ENCODE measurements around the gene PEX1. TPM values are rescaled to one million over a fixed set of nuclear protein-coding genes. Genes with fewer than 3 reads are reported as not detected.

The PEX1 gene
- polyA plus RNA-seq, 3 donors = 2.8 to 10.8 (median 2.9) TPM

DNA sequence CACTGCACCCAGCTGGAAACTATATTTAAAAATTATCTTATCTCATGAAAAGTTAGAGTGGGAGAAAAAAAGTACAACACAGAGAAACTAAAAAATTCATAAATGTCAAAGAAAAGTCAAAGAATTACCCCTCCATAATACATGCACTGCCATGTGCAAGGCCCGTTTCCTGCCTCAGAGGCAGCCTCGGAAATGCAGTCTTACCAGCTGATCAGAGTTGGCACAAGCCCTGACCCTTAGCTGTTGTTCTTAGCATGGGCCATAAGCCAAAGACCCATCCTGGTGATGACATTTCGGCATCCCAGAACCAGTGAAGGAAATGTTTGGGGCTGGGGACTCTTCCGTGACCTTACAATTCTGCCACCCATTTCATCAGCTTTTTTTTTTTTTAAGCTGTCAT, 21.9 kb upstream of the PEX1 start:
- Mint-ChIP-seq H3K27ac (no peak overlapping the region), H3K9me3 (peaks cover 0 to 9% (median 5%) of the 10 kb centered on the region in 7 donors), H3K4me3 (no peak overlapping the region), H3K27me3 (ENCODE audit: low read depth in 3 of 3) (peaks cover 2 to 10% (median 2%) of the 10 kb centered on the region in 3 donors), H3K36me3 (no peaks in the 10 kb centered on the region), H3K4me1 (no peaks in the 10 kb centered on the region)
- 90% methylated on average over 2 of the region's 4 CpGs for WGBS (ENCODE audit: insufficient coverage)
- DNase-seq = no peak
- no peak overlapping the region for H3K9ac ChIP-seq (ENCODE audit: insufficient read depth, low read length, poor library complexity, severe bottlenecking)
- no peaks in the 10 kb centered on the region for H3K79me2 ChIP-seq (ENCODE audit: insufficient read depth, low read length)
- H3K4me2 ChIP-seq (replicated peaks; ENCODE audit: extremely low read depth, low read length, poor library complexity, severe bottlenecking) = no peak overlapping the region
- no peak overlapping the region for H3K4me3 ChIP-seq (replicated peaks in 1 of 3; ENCODE audit: low read depth in 2 of 3, low read length in 3 of 3)
- H3K9me3 ChIP-seq (replicated peaks in 1 of 2; ENCODE audit: control insufficient read depth in 1 of 2, insufficient read depth in 1 of 2, low read length in 2 of 2) = peaks cover 0 to 12% of the 10 kb centered on the region in 2 donors
- H2AFZ ChIP-seq (ENCODE audit: insufficient read depth, low read depth, low read length, poor library complexity, severe bottlenecking) = no peak overlapping the region
- intact Hi-C loops (cut with micrococcal nuclease) = no loop called here
- H3K27me3 ChIP-seq (ENCODE audit: control insufficient read depth in 2 of 2, insufficient read depth in 2 of 2, low read length in 2 of 2) = no peaks in the 10 kb centered on the region
- TF ChIP-seq, protein P1, sequence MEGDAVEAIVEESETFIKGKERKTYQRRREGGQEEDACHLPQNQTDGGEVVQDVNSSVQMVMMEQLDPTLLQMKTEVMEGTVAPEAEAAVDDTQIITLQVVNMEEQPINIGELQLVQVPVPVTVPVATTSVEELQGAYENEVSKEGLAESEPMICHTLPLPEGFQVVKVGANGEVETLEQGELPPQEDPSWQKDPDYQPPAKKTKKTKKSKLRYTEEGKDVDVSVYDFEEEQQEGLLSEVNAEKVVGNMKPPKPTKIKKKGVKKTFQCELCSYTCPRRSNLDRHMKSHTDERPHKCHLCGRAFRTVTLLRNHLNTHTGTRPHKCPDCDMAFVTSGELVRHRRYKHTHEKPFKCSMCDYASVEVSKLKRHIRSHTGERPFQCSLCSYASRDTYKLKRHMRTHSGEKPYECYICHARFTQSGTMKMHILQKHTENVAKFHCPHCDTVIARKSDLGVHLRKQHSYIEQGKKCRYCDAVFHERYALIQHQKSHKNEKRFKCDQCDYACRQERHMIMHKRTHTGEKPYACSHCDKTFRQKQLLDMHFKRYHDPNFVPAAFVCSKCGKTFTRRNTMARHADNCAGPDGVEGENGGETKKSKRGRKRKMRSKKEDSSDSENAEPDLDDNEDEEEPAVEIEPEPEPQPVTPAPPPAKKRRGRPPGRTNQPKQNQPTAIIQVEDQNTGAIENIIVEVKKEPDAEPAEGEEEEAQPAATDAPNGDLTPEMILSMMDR (IDR thresholded peaks at IDR 0.05) = no peak
- H3K4me1 ChIP-seq (ENCODE audit: control insufficient read depth in 1 of 2, insufficient read depth in 2 of 2, low read length in 2 of 2) = no peaks in the 10 kb centered on the region
- no peak overlapping the region for H3K27ac ChIP-seq (ENCODE audit: low read depth in 1 of 2, low read length in 2 of 2)
- H4K20me1 ChIP-seq (ENCODE audit: insufficient read depth, low read length) = no peaks in the 10 kb centered on the region
- H3K36me3 ChIP-seq (replicated peaks in 1 of 2; ENCODE audit: control insufficient read depth in 1 of 2, insufficient read depth in 2 of 2, low read length in 2 of 2) = no peaks in the 10 kb centered on the region

- Mint-ChIP-seq H3K27ac (no peak overlapping the region), H3K36me3 (no peaks in the 10 kb centered on the region), H3K4me3 (no peak overlapping the region), H3K4me1 (no peaks in the 10 kb centered on the region), H3K27me3 (ENCODE audit: low read depth in 3 of 3) (peaks cover 2 to 5% (median 2%) of the 10 kb centered on the region in 3 donors), H3K9me3 (peaks cover 7 to 27% (median 14%) of the 10 kb centered on the region in 7 donors)
- WGBS (ENCODE audit: insufficient coverage) = 88% methylated on average over 5 of the region's 6 CpGs
- no peaks in the 10 kb centered on the region for H3K27me3 ChIP-seq (ENCODE audit: control insufficient read depth in 2 of 2, insufficient read depth in 2 of 2, low read length in 2 of 2)
- no peaks in the 10 kb centered on the region for H3K36me3 ChIP-seq (replicated peaks in 1 of 2; ENCODE audit: control insufficient read depth in 1 of 2, insufficient read depth in 2 of 2, low read length in 2 of 2)
- TF ChIP-seq, protein P1 (IDR thresholded peaks at IDR 0.05) = no peak
- H4K20me1 ChIP-seq (ENCODE audit: insufficient read depth, low read length) = no peaks in the 10 kb centered on the region
- H3K27ac ChIP-seq (ENCODE audit: low read depth in 1 of 2, low read length in 2 of 2) = no peak overlapping the region
- no peaks in the 10 kb centered on the region for H3K79me2 ChIP-seq (ENCODE audit: insufficient read depth, low read length)
- intact Hi-C loops (cut with micrococcal nuclease) = no loop called here
- H3K4me1 ChIP-seq (ENCODE audit: control insufficient read depth in 1 of 2, insufficient read depth in 2 of 2, low read length in 2 of 2) = no peaks in the 10 kb centered on the region
- no peak overlapping the region for H3K4me2 ChIP-seq (replicated peaks; ENCODE audit: extremely low read depth, low read length, poor library complexity, severe bottlenecking)
- no peak overlapping the region for H2AFZ ChIP-seq (ENCODE audit: insufficient read depth, low read depth, low read length, poor library complexity, severe bottlenecking)
- peaks cover 0 to 15% of the 10 kb centered on the region in 2 donors for H3K9me3 ChIP-seq (replicated peaks in 1 of 2; ENCODE audit: control insufficient read depth in 1 of 2, insufficient read depth in 1 of 2, low read length in 2 of 2)
- H3K4me3 ChIP-seq (replicated peaks in 1 of 3; ENCODE audit: low read depth in 2 of 3, low read length in 3 of 3) = no peak overlapping the region
- no peak overlapping the region for H3K9ac ChIP-seq (ENCODE audit: insufficient read depth, low read length, poor library complexity, severe bottlenecking)
- no peak for DNase-seq
These were observed 19.3 kb upstream of the PEX1 start for GRCh38 chr7:92547579-92547978.

All from CD14-positive monocyte (primary cell).